HG02763 (cell line): ENCODE results near the gene IQGAP1.

ENCODE experiments used
- ATAC-seq: cut with Tn5 transposase; IDR thresholded peaks from one replicate; pipeline ENCODE4 v1.9.1; 2021; ENCODE audit warnings: mild to moderate bottlenecking, moderate library complexity; ENCODE audit not compliant: unreplicated experiment

IQGAP1 gene

GRCh38 chr15:90435652-90436337 is 47.8 kb downstream of the IQGAP1 start:
- ATAC-seq = no peak

DNA sequence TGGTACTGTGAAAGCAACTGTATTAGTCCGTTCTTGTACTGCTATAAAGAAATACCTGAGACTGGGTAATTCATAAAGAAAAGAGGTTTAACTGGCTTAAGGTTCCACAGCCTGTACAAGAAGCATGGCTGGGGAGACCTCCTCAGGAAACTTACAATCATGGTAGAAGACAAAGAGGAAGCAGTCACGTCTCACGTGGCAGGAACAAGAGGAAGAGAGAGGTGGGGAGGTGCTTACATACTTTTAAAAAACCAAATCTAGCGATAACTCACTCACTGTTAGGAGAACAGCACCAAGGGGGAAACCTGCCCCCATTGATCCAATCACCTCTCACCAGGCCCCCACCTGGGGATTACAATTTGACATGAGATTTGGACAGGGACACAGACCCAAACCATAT is 48.9 kb downstream of the IQGAP1 start:
- no peak for ATAC-seq

GRCh38 chr15:90437516-90437915 is 49.5 kb downstream of the IQGAP1 start:
- ATAC-seq = no peak

GRCh38 chr15:90439946-90440345 is 51.9 kb downstream of the IQGAP1 start:
- ATAC-seq = no peak

GRCh38 chr15:90441027-90441426 is 53.0 kb downstream of the IQGAP1 start:
- no peak for ATAC-seq

DNA sequence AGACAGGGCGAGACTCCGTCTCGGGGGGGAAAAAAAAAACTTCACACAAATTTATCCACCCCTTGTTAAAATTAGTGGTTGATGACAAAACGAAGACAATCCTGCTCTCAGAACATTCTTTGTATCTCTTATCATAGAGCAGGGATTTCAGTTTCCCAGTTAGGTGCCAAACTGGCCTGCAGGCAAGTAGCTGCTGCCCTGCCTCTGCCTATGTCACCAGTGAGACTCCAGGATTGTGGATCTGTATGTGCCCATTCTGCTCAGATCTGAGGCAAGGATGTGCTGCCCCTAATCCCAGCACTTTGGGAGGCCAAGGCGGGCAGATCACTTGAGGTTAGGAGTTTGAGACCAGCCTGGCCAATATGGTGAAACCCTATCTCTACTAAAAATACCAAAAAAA is 54.4 kb downstream of the IQGAP1 start:
- no peak for ATAC-seq

DNA sequence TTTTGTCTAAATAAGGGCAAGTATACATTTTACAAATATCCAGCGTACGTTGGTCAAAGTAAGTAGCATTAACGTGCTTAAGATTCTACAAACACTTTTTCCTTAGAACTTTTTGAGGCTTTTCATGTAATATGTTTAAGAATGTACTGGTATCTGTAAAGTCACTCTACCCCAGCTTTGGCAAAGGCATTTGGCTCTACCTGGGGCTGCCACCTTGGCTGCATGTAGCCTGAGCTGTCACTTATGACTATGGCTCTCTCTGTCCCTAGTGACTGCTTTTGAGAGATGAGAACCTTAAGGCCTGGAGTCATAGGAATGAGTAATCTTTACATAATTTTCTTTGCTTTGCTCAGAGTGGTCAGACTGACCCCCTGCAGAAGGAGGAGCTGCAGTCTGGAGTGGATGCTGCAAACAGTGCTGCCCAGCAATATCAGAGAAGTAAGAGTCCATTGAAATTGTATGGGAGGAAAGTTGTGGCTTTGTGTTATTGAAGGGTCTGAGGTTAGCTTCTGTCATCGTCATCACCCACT is 61.2 kb downstream of the IQGAP1 start:
- ATAC-seq = no peak

DNA sequence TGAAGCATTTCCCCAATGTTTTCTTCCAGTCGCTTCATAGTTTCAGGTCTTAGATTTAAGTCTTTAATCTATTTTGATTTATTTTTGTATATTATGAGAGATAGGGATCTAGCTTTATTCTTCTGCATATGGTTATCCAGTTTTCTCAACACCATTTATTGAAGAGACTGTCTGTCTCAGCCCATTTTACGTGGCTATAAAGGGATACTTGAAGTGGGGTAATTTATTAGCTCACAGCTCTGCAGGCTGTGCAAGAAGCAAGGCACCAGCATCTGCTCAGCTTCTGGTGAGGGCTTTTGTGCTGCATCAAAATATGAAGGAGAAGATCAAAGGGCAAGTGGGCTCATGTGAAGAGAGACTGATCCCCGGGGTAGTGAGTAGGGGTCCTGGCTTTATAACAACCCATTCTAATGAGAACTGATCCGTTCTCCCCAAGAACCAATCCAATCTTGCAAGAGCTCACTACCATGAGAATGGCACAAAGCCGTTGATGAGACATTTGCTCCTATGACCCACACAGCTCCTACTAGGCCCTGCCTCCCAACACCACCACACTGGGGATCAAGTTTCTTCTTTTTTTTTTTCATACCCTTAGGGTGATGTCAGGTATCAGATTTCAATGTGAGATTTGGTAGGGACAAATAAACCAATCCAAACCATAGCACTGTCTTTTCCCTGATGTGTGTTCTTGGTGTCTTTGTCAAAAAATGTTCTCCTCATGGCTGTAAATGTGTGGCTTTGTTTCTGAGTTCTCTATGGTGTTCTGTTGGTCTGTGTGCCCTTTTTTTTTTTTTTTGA is 63.2 kb downstream of the IQGAP1 start:
- no peak for ATAC-seq

DNA sequence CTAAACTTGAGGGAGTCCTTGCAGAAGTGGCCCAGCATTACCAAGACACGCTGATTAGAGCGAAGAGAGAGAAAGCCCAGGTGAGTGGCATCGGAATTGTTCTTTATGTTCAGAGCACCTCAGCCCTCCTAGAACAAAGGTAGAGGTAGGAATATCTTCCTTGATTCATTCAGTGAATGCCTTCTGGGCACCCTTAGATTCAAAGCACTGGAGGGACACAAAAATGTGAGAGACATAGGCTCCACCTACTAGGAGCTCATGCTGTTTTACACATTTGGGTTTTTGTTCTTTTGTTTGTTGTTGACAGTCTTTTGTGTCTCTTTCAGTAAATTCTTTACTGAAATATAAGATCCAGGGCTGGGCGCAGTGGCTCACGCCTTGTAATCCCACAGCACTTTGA is 68.2 kb downstream of the IQGAP1 start:
- ATAC-seq = no peak

DNA sequence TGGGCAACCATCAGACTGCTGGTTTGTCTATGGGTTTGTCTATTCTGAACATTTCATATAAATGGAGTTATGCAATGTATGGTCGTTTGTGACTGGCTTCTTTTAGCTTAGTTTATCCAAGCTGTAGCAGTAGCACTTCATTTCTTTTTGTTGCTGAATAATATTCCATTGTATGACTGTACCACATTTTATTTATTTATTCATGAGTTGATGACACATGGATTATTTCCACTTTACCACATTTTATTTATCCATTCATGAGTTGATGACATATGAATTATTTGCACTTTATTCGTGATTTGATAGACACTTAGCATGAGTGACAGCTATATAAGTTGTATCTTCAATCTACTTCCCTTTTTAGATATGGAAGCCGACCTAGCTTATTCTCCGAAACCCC is 70.0 kb downstream of the IQGAP1 start:
- no peak for ATAC-seq

DNA sequence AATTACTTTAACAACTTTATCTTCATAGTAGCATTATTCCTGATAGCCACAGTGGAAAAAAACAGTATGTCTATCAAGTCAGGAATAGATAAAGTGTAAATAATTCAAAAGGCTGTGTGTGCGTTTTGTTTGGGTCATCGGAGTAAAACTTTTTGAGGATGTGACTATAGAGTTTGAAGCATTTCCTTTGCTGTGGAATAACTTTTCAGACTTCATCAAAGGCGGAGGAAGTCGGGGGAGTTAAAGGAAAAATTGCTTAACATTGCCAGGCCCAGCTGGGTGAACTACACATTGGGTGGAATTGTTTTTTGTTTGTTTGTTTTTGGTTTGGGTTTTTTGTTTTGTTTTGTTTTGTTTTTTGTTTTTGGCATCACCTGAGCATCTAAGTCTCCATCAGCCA is 71.3 kb downstream of the IQGAP1 start:
- no peak for ATAC-seq

DNA sequence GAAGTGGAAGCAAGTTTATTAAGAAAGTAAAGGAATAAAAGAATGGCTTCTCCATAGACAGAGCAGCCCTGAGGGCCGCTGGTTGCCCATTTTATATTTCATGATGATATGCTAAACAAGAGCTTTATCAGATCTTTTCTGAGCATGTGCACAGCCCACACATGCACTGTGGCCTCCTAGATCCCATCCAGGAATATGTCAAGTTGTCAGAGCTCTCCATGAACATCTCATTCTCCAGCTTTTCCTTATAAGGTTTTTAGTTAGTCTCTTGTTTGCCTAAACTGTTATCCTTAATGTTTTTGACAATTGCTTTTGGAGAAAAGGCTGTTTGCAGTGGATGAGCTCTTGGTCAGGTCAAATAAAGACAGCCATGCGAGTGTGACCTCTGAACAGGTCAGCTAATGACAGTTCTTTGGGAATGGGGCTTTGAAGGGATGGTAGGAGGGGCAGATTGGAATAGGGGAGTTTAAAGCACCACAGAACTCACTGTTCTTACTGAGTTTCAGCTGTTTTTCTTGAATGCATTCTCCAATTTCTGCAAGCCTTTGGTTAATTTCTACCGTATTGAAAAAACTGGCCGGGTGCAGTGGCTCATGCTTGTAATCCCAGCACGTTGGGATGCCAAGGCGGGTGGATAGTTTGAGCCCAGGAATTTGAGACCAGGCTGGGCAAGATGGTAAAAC is 72.2 kb downstream of the IQGAP1 start:
- no peak for ATAC-seq

DNA sequence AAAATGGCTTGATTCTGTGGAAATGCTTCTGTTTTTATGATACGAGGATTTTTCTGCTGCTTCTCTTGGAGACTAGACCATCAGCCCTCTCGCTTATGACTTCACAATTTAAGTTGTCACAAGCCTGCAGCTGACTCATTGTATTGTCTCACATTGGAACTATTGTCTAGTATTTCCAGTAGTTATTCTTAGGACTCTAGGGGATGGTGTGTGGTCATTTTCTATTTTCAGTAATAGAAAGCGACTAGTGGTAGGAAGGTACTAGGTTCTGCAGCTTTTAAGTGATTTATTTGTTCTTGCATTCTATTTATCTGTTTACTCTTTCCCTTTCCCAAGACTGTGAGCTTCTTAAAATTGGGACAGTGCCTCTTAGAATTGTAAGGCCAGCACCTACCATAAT is 75.3 kb downstream of the IQGAP1 start:
- ATAC-seq = no peak

- ATAC-seq = no peak
Observed at GRCh38 chr15:90465140-90465929, 77.3 kb downstream of the IQGAP1 start.

DNA sequence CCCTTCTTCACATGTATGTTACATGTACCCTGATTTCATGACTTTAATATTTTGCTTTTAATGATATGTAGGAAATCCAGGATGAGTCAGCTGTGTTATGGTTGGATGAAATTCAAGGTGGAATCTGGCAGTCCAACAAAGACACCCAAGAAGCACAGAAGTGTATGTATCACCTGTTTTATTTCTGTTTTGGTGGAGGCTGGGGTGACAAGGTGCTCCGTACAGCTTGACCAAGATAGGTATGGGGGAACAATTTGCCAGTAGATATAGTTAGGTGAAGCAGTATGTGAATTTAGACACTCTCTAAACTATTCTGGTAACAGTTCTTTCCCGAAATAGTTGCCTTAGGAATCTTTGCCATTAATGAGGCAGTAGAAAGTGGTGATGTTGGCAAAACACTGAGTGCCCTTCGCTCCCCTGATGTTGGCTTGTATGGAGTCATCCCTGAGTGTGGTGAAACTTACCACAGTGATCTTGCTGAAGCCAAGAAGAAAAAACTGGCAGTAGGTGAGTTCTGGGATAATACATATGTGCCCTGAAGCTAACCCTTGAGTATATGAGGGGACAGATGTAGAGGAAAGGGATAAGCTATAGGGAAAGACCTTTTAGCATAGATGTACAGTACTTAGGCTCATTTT is 78.0 kb downstream of the IQGAP1 start:
- ATAC-seq = no peak

- no peak for ATAC-seq
Observed at GRCh38 chr15:90469723-90470122, 81.7 kb downstream of the IQGAP1 start.

DNA sequence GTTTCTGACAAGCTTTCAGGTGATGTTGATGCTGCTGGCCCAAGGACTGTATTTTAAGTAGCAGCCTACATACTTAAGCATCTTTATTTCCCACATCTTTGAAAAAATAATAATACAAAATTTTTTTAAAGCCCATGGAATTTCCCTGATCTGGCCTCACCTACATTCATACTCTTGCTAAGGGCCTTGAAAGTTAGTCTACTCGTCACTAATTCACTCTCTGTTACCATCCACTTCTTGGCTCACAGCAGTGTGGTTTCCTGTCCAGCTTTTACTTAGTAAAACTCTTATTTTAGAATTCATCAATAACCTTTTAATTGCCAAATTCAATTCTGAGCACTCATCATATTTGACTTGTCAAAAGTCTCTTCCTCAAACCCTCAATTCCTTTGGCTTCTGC is 82.4 kb downstream of the IQGAP1 start:
- no peak for ATAC-seq

DNA sequence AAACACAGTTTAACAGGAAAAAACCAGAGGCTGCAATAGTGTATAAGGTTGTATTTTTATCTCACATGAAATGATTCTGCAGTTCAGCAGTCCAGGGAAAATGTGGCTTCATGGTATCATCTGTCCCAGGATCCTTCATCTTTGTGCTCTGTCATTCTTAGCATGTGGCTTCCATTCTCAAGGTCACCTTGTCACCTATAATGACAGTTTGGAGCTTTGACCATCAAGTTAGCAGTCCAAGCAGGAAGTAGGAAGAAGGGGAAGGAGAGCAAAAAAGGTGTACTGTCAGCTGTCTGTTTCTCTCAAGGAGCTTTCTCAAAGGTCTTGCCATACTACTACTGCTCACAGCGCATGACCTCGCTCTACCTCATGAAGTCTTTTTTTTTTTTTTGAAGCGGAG is 83.1 kb downstream of the IQGAP1 start:
- ATAC-seq = no peak

DNA sequence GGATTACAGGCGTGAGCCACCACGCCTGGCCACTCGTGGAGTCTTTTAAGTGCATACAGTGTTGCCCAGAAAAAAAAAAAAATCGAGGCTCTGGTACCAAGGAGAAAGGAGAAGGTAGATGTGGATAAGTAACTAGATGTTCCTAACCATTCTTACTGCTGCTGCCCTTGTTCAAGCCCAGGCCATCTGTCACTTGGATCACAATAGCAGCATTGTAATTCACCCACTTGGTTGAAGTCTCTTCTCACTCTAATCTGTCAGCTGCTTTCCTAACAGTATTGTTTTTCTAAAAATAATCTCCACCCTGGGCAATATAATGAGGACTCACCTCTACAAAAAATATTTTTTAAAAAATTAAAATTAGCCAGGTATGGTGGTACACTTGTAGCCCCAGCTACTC is 83.7 kb downstream of the IQGAP1 start:
- ATAC-seq = no peak

GRCh38 chr15:90478846-90479481 is 90.9 kb downstream of the IQGAP1 start:
- ATAC-seq = no peak
